ENCODE data around the gene SART1.

GRCh38 chr11:65931773-65932557 lies 29.6 kb upstream of the SART1 start:
- TF ChIP-seq CTCF (IDR thresholded peaks at IDR 0.05) (no peak), POLR2A (IDR thresholded peaks at IDR 0.05) (no peak)

Measured in Peyer's patch (tissue), 4 donors.